AG04450 (cell line): ENCODE measurements around the gene MAOA. TPM values are rescaled to one million over a fixed set of nuclear protein-coding genes. Genes with fewer than 3 reads are reported as not detected.

ENCODE experiments used
- CTCF ChIA-PET: fragments of 300-600, 350-600 bp; formaldehyde crosslinking; extraction: SDS; loops from one replicate; lab custom pipeline; 2022; ENCODE audit warnings: antibody characterized with exemption, inconsistent platforms; lab: Charles Lee
- POLR2A ChIA-PET: fragments of 350-600 bp; formaldehyde crosslinking; extraction: SDS; loops from one replicate; lab custom pipeline; 2021; ENCODE audit warnings: antibody characterized with exemption, inconsistent platforms; lab: Yijun Ruan, JAX
- DNase-seq: peaks from one replicate; pipeline ENCODE4 v3.0.0-alpha.2; 2011; ENCODE audit warnings: low read depth, low spot score
- H3K27ac ChIP-seq: one replicate; pipeline ENCODE4 v1.5.1; 2012; ENCODE audit warnings: low read depth, low read length, control low read depth
- H3K27me3 ChIP-seq: one replicate; pipeline ENCODE4 v1.6.0; 2012; ENCODE audit warnings: low read length; ENCODE audit not compliant: control insufficient read depth, insufficient read depth
- H3K4me3 ChIP-seq: 2 replicates; pipeline ENCODE4 v1.5.1; 2011; ENCODE audit warnings: mild to moderate bottlenecking, low read depth, low read length, control low read depth
- H3K9me3 ChIP-seq: 2 replicates; pipeline ENCODE4 v1.5.1; 2012; ENCODE audit warnings: low read length; ENCODE audit not compliant: control insufficient read depth, insufficient read depth
- polyA plus RNA-seq: library from polyadenylated mRNA; depleted of rRNA; stranded (reverse); fragments of >200 nt; gene quantifications from 2 replicates; pipeline ENCODE4 v1.2.3, GENCODE V29; 2011
- TF ChIP-seq, protein P1 (sequence below): IDR thresholded peaks from 2 replicates; pipeline ENCODE4 v1.5.1; 2011; ENCODE audit warnings: low read depth, low read length, control low read depth, inconsistent platforms

The MAOA gene
- polyA plus RNA-seq, 1 experiment: 0.40 TPM

- CTCF ChIA-PET: no interaction called here
- TF ChIP-seq, protein P1, sequence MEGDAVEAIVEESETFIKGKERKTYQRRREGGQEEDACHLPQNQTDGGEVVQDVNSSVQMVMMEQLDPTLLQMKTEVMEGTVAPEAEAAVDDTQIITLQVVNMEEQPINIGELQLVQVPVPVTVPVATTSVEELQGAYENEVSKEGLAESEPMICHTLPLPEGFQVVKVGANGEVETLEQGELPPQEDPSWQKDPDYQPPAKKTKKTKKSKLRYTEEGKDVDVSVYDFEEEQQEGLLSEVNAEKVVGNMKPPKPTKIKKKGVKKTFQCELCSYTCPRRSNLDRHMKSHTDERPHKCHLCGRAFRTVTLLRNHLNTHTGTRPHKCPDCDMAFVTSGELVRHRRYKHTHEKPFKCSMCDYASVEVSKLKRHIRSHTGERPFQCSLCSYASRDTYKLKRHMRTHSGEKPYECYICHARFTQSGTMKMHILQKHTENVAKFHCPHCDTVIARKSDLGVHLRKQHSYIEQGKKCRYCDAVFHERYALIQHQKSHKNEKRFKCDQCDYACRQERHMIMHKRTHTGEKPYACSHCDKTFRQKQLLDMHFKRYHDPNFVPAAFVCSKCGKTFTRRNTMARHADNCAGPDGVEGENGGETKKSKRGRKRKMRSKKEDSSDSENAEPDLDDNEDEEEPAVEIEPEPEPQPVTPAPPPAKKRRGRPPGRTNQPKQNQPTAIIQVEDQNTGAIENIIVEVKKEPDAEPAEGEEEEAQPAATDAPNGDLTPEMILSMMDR: no peak
- no peaks in the 10 kb centered on the region for H3K9me3 ChIP-seq
- no peak overlapping the region for H3K27ac ChIP-seq
- POLR2A ChIA-PET: no interaction called here
- DNase-seq: no peak
- no peak overlapping the region for H3K4me3 ChIP-seq
- H3K27me3 ChIP-seq: no peaks in the 10 kb centered on the region
These were observed 22.3 kb upstream of the MAOA start for GRCh38 chrX:43633757-43634156.

DNA sequence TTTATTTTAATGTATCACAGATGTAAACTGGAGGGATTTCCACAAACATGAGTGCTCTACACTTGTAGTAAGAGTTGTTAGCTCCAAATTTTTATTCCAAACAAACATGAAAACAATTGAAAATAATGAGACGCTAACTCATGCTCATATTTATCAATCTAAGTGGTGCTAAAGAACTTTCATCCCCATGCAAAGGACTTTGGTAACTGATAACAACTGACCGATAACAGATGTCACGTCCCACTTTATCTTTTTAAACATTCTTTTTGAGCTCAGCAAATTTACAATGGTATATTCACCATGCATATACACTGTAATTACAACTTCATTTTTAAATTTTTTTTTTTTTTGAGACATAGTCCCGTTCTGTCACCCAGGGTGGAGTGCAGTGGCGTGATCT is 15.6 kb upstream of the MAOA start:
- TF ChIP-seq, protein P1: no peak
- Histone ChIP-seq H3K4me3 (no peak overlapping the region), H3K27me3 (no peaks in the 10 kb centered on the region), H3K27ac (no peak overlapping the region), H3K9me3 (no peaks in the 10 kb centered on the region)
- ChIA-PET CTCF (no interaction called here), POLR2A (no interaction called here)
- no peak for DNase-seq

- ChIA-PET CTCF (no interaction called here), POLR2A (no interaction called here)
- Histone ChIP-seq H3K27me3 (no peaks in the 10 kb centered on the region), H3K4me3 (no peak overlapping the region), H3K9me3 (no peaks in the 10 kb centered on the region), H3K27ac (no peak overlapping the region)
- DNase-seq: no peak
- TF ChIP-seq, protein P1: no peak
These were observed 14.4 kb upstream of the MAOA start for GRCh38 chrX:43641691-43642090.

- Histone ChIP-seq H3K9me3 (no peaks in the 10 kb centered on the region), H3K27me3 (no peaks in the 10 kb centered on the region), H3K27ac (no peak overlapping the region), H3K4me3 (no peak overlapping the region)
- POLR2A ChIA-PET: no interaction called here
- DNase-seq: no peak
- TF ChIP-seq, protein P1: no peak
- CTCF ChIA-PET: no interaction called here
These were observed 12.9 kb upstream of the MAOA start for GRCh38 chrX:43643201-43643600.

- TF ChIP-seq, protein P1: no peak
- POLR2A ChIA-PET: no interaction called here
- Histone ChIP-seq H3K27ac (no peak overlapping the region), H3K4me3 (no peak overlapping the region), H3K9me3 (no peaks in the 10 kb centered on the region), H3K27me3 (no peaks in the 10 kb centered on the region)
- CTCF ChIA-PET: no interaction called here
- DNase-seq: no peak
These were observed 12.4 kb upstream of the MAOA start for GRCh38 chrX:43643662-43644061.
